Body of pancreas (tissue), 4 donors: ENCODE results near the gene EPN1. TPM values are rescaled to one million over a fixed set of nuclear protein-coding genes. Genes with fewer than 3 reads are reported as not detected.

Experiments
- ATAC-seq: fragments of 150-250 bp; one replicate; pipeline ENCODE4 v1.9.1; 2016
- DNase-seq, 4 donors: peaks; one replicate each; pipeline ENCODE4 v3.0.0-alpha.2; 2019
- H3K27ac ChIP-seq, 4 donors: fragments of 200-600 bp; sonication (generic); 1 replicate in 3 of 4; 2 replicates in 1 of 4; pipeline versions ENCODE4 v1.5.1 to v1.6.1; 2016 to 2019; ENCODE audit warnings: mild to moderate bottlenecking in 1 of 4, mixed read lengths in 1 of 4, moderate library complexity in 1 of 4
- H3K27me3 ChIP-seq, 2 donors: fragments of 200-600 bp; sonication (generic); one replicate each; pipeline ENCODE4 v1.6.0; 2016; ENCODE audit warnings: mild to moderate bottlenecking in 1 of 2
- H3K36me3 ChIP-seq, 2 donors: fragments of 200-600 bp; sonication (generic); replicated peaks in 1 of 2; 2 replicates each; pipeline ENCODE4 v1.5.1; 2016; ENCODE audit warnings: low read depth in 2 of 2; ENCODE audit not compliant: insufficient read depth in 1 of 2
- H3K4me1 ChIP-seq: fragments of 200-600 bp; sonication (generic); one replicate; pipeline ENCODE4 v1.6.0; 2016
- H3K4me3 ChIP-seq, 2 donors: fragments of 200-600 bp; sonication (generic); 1 replicate in 1 of 2; 2 replicates in 1 of 2; pipeline ENCODE4 v1.5.1; 2016 to 2019
- H3K9me3 ChIP-seq, 3 donors: fragments of 200-600 bp; sonication (generic); 1 replicate in 2 of 3; 2 replicates in 1 of 3; pipeline ENCODE4 v1.5.1; 2016
- POLR2A ChIP-seq, 3 donors: fragments of 450-650 bp; IDR thresholded peaks; one replicate each; pipeline ENCODE4 v1.6.1; 2016; ENCODE audit warnings: antibody characterized with exemption in 3 of 3, mild to moderate bottlenecking in 2 of 3
- WGBS, 2 donors: methylation state at CpG; one replicate each; pipeline ENCODE4 v1.1.5; 2017; 5-methylcytosine and 5-hydroxymethylcytosine counted together
- intact Hi-C: fragments of 100-400 bp; cut with DNase I; formaldehyde crosslinking; loops from one replicate; pipeline ENCODE4 v1.15.1; 2023
- total RNA-seq, 2 donors: library from RNA; depleted of rRNA; stranded (reverse); fragments of >200 nt; gene quantifications; one replicate each; pipeline ENCODE4 v1.1.0, GENCODE V29; 2016
- TF ChIP-seq, protein P1 (sequence below), 7 experiments: fragments of 450-650 bp in 4 of 7; fragments of 200-600 bp in 3 of 7; sonication (generic) in 3 of 7; IDR thresholded peaks; one replicate each; pipeline ENCODE4 v1.5.1; 2016 to 2019; ENCODE audit warnings: antibody characterized with exemption in 7 of 7

Gene EPN1
- total RNA-seq, 2 donors from 2014 or later, result 52.1 to 52.4 TPM

DNA sequence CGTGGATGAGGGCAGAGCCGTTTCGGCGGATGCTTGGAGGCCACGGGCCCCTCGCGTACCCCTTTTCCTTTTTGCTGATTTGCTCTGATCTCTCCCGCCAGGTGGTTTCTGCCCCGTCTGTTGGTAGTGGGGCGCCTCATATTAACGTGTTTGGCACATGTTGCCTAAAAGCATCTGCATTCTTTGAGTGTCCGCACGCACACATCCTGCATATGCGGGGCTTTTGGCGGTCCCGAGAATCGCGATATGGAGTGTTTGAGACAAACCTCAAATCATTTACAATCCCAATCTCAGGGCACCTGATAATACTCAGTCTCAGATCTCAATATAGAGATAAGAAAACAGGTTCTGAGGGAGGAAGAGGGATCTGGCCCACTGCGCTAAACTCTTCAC lies 19.4 kb upstream of the EPN1 start:
- H3K4me3 ChIP-seq, result peak overlapping the region; percentile 77 to 100
- no peak for ATAC-seq
- no peaks in the 10 kb centered on the region for H3K9me3 ChIP-seq
- H3K4me1 ChIP-seq, result peaks cover 44% of the 10 kb centered on the region
- 0% methylated on average over 14 to 19 of the region's 19 CpGs for WGBS, 2 donors
- peaks cover 0 to 3% of the 10 kb centered on the region in 2 donors for H3K36me3 ChIP-seq
- no peak for DNase-seq
- intact Hi-C loops, result no loop called here
- peak overlapping the region in 3 of 4 donors; percentile 99 to 100 (median 99) for H3K27ac ChIP-seq
- no peaks in the 10 kb centered on the region for H3K27me3 ChIP-seq
- TF ChIP-seq POLR2A (IDR thresholded peaks at IDR 0.05), result no peak
- TF ChIP-seq, protein P1, sequence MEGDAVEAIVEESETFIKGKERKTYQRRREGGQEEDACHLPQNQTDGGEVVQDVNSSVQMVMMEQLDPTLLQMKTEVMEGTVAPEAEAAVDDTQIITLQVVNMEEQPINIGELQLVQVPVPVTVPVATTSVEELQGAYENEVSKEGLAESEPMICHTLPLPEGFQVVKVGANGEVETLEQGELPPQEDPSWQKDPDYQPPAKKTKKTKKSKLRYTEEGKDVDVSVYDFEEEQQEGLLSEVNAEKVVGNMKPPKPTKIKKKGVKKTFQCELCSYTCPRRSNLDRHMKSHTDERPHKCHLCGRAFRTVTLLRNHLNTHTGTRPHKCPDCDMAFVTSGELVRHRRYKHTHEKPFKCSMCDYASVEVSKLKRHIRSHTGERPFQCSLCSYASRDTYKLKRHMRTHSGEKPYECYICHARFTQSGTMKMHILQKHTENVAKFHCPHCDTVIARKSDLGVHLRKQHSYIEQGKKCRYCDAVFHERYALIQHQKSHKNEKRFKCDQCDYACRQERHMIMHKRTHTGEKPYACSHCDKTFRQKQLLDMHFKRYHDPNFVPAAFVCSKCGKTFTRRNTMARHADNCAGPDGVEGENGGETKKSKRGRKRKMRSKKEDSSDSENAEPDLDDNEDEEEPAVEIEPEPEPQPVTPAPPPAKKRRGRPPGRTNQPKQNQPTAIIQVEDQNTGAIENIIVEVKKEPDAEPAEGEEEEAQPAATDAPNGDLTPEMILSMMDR (IDR thresholded peaks at IDR 0.05), result no peak

DNA sequence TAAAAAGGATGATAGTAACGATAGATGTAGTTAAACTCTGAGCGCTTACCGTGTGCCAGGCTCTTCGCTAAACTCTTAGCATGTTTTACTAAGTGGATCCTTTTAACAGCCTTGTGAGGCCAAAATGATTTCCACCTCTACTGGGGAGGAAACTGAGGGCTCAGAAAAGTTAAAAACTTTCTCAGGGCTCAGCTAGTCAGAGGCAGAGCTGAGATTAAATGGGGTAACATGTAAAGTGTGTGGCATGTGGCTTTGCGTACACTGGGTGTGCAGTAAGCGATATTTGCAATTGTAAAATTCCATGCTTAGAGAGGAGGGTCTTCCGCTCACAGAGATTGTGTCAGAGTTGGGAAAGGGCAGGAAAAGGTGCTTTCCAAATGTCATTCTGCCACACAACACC lies 18.5 kb upstream of the EPN1 start:
- no peaks in the 10 kb centered on the region for H3K27me3 ChIP-seq
- peak overlapping the region in 1 of 4 donors; percentile 30 for H3K27ac ChIP-seq
- H3K4me1 ChIP-seq, result peaks cover 44% of the 10 kb centered on the region
- ATAC-seq (no peak), DNase-seq (no peak)
- H3K9me3 ChIP-seq, result no peaks in the 10 kb centered on the region
- WGBS, 2 donors, result 35 to 37% methylated on average over 7 of the region's 7 CpGs
- intact Hi-C loops, result no loop called here
- no peak overlapping the region for H3K4me3 ChIP-seq
- H3K36me3 ChIP-seq, result peaks cover 0 to 9% of the 10 kb centered on the region in 2 donors
- TF ChIP-seq, protein P1 (IDR thresholded peaks at IDR 0.05), result no peak
- no peak for TF ChIP-seq POLR2A (IDR thresholded peaks at IDR 0.05)

DNA sequence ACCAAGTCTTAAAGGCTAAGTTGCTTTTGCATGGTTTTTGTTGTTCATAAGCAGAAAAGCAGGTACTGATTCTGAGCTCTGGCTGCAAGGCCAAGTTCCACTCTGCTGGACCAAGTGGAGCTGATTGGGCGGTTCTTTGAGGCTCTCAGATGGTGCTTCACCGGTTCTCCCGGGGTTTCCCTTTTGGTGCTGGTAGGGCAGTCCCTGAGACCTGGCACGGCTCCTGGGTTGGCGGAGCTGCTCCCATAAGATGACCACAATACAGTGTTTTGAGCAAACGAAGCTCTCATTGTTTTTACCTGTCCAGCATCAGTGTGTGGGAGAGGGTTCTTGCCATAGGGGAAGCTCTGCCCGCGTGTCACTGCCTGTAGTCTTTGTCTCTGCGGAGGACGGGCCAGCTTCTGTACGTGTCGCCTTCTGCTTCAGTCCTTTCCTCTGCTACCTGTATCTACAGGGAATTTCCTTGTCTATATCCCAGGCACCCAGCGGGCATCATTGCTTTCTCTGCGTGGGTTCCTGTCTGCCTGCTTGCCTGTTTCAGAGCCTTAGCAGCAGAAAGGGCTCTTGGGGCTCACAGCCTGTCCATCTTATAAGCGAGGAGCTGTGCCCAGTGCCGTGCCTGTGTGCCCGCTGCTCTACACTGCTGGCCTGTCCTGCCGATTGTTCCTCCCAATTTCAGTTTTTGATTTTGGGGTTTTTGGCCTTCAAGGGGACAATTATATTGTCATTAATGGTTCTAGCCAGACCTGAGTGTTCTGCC lies 17.9 kb upstream of the EPN1 start:
- WGBS, 2 donors, result 12 to 24% methylated on average over 14 to 18 of the region's 18 CpGs
- Histone ChIP-seq H3K36me3 (peaks cover 4 to 13% of the 10 kb centered on the region in 2 donors), H3K27ac (peak overlapping the region in 2 of 4 donors; percentile 4 to 30), H3K9me3 (no peaks in the 10 kb centered on the region), H3K4me3 (no peak overlapping the region), H3K27me3 (no peaks in the 10 kb centered on the region), H3K4me1 (peaks cover 44% of the 10 kb centered on the region)
- intact Hi-C loops, result no loop called here
- TF ChIP-seq POLR2A (IDR thresholded peaks at IDR 0.05), result no peak
- TF ChIP-seq, protein P1 (IDR thresholded peaks at IDR 0.05), result no peak
- no peak for ATAC-seq
- DNase-seq, result peak in 3 of 4 donors; percentile 50 to 59 (median 57)

DNA sequence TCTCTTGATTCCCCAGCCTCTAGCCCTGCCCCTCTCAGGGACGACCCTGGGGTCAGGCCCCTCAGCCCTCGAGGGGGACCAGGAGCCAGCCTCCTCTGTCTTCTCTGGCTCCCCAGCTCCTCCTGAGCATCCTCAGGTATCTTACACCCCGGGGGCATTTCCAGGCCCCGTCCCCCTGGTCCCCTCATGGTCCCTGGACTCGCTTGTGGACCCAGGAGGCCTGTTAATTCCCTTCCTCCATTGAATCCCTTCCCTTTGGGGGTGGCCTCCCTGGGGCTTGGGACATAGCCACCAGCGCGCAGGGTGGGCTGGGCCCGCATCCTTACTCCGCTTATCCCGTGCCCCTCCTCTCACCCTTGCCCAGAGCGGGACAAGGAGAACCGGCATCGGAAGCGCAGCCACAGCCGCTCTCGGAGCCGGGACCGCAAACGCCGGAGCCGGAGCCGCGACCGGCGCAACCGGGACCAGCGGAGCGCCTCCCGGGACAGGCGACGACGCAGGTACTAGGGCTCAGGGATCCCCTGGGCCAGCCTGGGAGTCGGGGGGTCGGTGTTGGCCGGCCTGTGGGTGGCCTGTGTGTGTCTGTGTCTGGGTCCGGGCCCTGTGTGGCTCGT lies 16.1 kb upstream of the EPN1 start:
- no peak for TF ChIP-seq POLR2A (IDR thresholded peaks at IDR 0.05)
- TF ChIP-seq, protein P1 (IDR thresholded peaks at IDR 0.05), result no peak
- no peaks in the 10 kb centered on the region for H3K9me3 ChIP-seq
- peaks cover 35% of the 10 kb centered on the region for H3K4me1 ChIP-seq
- 87 to 92% methylated on average over 26 to 29 of the region's 37 CpGs for WGBS, 2 donors
- no peaks in the 10 kb centered on the region for H3K27me3 ChIP-seq
- DNase-seq (no peak), ATAC-seq (no peak)
- no peak overlapping the region for H3K27ac ChIP-seq
- intact Hi-C loops, result no loop called here
- no peak overlapping the region for H3K4me3 ChIP-seq
- peaks cover 12 to 30% of the 10 kb centered on the region in 2 donors for H3K36me3 ChIP-seq
